CD4-positive, alpha-beta memory T cell (primary cell): ENCODE measurements around the gene VIPR2. TPM values are rescaled to one million over a fixed set of nuclear protein-coding genes. Genes with fewer than 3 reads are reported as not detected.
"Not testable (repeated sequence)": the region's sequence is repeated elsewhere in the genome, so short reads cannot be mapped to it uniquely, and the experiment has no call there.

Source experiments
- CTCF ChIA-PET: fragments of 350-600 bp; sonication (Branson Sonifier 250); formaldehyde crosslinking; loops from one replicate; lab custom pipeline; 2021; ENCODE audit warnings: inconsistent platforms; ENCODE audit not compliant: partially characterized antibody; lab: Charles Lee
- POLR2A ChIA-PET: fragments of 350-600 bp; sonication (Branson Sonifier 250); formaldehyde crosslinking; loops from one replicate; lab custom pipeline; 2021; ENCODE audit not compliant: partially characterized antibody; lab: Charles Lee
- DNase-seq, 5 donors: peaks; one replicate each; pipeline versions ENCODE4 v3.0.0 to v3.0.0-alpha.2; 2020 to 2022; ENCODE audit warnings: mixed read lengths in 1 of 5
- H3K27ac ChIP-seq: one replicate; pipeline ENCODE4 v1.7.0; 2013; ENCODE audit warnings: low read depth, low read length
- H3K27me3 ChIP-seq: 2 replicates; pipeline ENCODE4 v1.7.0; 2013; ENCODE audit warnings: mild to moderate bottlenecking, low read length, moderate library complexity; ENCODE audit not compliant: insufficient read depth
- H3K36me3 ChIP-seq: 2 replicates; pipeline ENCODE4 v1.7.0; 2013; ENCODE audit warnings: mild to moderate bottlenecking, low read length, moderate library complexity; ENCODE audit not compliant: insufficient read depth
- H3K4me1 ChIP-seq: 2 replicates; pipeline ENCODE4 v1.7.0; 2013; ENCODE audit warnings: mild to moderate bottlenecking, low read length, moderate library complexity; ENCODE audit not compliant: insufficient read depth
- H3K4me3 ChIP-seq, 2 donors: one replicate each; pipeline ENCODE4 v1.7.0; 2013; ENCODE audit warnings: low read length in 2 of 2, mild to moderate bottlenecking in 1 of 2
- H3K9me3 ChIP-seq, 2 donors: one replicate each; pipeline ENCODE4 v1.7.0; 2013; ENCODE audit warnings: low read length in 2 of 2, control low read depth in 1 of 2; ENCODE audit not compliant: control insufficient read depth in 1 of 2
- H3K27ac Mint-ChIP-seq, 7 donors: one replicate each; pipeline ENCODE4 v1.8.0; 2020 to 2021; ENCODE audit warnings: mixed read lengths in 7 of 7, mild to moderate bottlenecking in 6 of 7, inconsistent platforms in 3 of 7, moderate library complexity in 3 of 7
- H3K27me3 Mint-ChIP-seq, 2 donors: one replicate each; pipeline ENCODE4 v1.8.0; 2020 to 2021; ENCODE audit warnings: mixed read lengths in 2 of 2
- H3K36me3 Mint-ChIP-seq, 2 donors: one replicate each; pipeline ENCODE4 v1.8.0; 2020 to 2021; ENCODE audit warnings: mixed read lengths in 2 of 2, inconsistent platforms in 1 of 2, mild to moderate bottlenecking in 1 of 2
- H3K4me1 Mint-ChIP-seq, 4 donors: one replicate each; pipeline ENCODE4 v1.8.0; 2020 to 2021; ENCODE audit warnings: mixed read lengths in 4 of 4, mild to moderate bottlenecking in 1 of 4
- H3K4me3 Mint-ChIP-seq, 8 donors: one replicate each; pipeline ENCODE4 v1.8.0; 2020 to 2021; ENCODE audit warnings: mixed read lengths in 8 of 8, mild to moderate bottlenecking in 7 of 8, moderate library complexity in 6 of 8, inconsistent platforms in 3 of 8
- H3K9me3 Mint-ChIP-seq, 8 donors: one replicate each; pipeline ENCODE4 v1.8.0; 2020 to 2021; ENCODE audit warnings: mixed read lengths in 8 of 8, mild to moderate bottlenecking in 5 of 8, inconsistent platforms in 3 of 8, moderate library complexity in 1 of 8
- intact Hi-C: fragments of 100-400 bp; cut with micrococcal nuclease; formaldehyde crosslinking; loops from one replicate; pipeline ENCODE4 v1.15.1; 2023
- polyA plus RNA-seq, 2 donors: library from polyadenylated mRNA; unstranded; fragments of 300-500 nt; fragmentation: Illumina TruSeq; gene quantifications; one replicate each; pipeline ENCODE4 v1.2.3, GENCODE V29; 2021
- total RNA-seq, 2 experiments: library from RNA; stranded (reverse); gene quantifications; one replicate each; pipeline ENCODE4 v1.2.3, GENCODE V29; 2021

The VIPR2 gene
- total and polyA plus RNA-seq, 4 experiments from 2014 or later: 0.15 to 0.17 TPM; not detected in 2

DNA sequence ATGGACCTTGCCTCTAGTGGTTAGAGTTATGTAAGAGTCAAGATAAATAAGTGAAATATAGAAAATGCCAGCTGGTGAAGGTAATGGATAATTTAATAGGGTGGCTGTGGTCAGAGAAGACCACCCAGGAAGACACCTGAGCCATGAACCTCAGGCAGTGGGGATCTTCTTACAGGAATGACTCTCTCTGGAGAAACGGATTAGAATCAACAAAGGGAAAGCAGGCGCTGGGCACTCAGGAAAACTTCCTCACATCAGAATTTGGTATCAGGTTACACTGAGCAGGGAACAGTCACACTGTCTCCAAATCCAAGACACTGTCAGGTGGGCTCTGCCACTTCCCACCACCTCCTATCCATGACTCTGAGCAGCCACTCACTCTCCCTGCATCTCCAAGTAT is 155.7 kb downstream of the VIPR2 start:
- Histone ChIP-seq H3K27ac (no peak overlapping the region), H3K4me1 (no peaks in the 10 kb centered on the region), H3K9me3 (no peaks in the 10 kb centered on the region), H3K4me3 (no peak overlapping the region), H3K36me3 (no peaks in the 10 kb centered on the region), H3K27me3 (peaks cover 5% of the 10 kb centered on the region)
- DNase-seq: no peak
- Mint-ChIP-seq H3K4me3 (no peak overlapping the region), H3K36me3 (peaks cover 0 to 6% of the 10 kb centered on the region in 2 donors), H3K27ac (no peak overlapping the region), H3K4me1 (peaks cover 7 to 17% (median 8%) of the 10 kb centered on the region in 4 donors), H3K27me3 (peaks cover 11 to 33% of the 10 kb centered on the region in 2 donors), H3K9me3 (peaks cover 0 to 12% (median 8%) of the 10 kb centered on the region in 8 donors)
- ChIA-PET POLR2A (no interaction called here), CTCF (no interaction called here)
- intact Hi-C loops: no loop called here

GRCh38 chr7:158988302-158988862 is 156.3 kb downstream of the VIPR2 start:
- Mint-ChIP-seq H3K27ac (no peak overlapping the region), H3K27me3 (peaks cover 9 to 30% of the 10 kb centered on the region in 2 donors), H3K36me3 (peaks cover 0 to 6% of the 10 kb centered on the region in 2 donors), H3K4me3 (no peak overlapping the region), H3K9me3 (peaks cover 0 to 16% (median 9%) of the 10 kb centered on the region in 8 donors), H3K4me1 (peaks cover 7 to 17% (median 8%) of the 10 kb centered on the region in 4 donors)
- Histone ChIP-seq H3K36me3 (no peaks in the 10 kb centered on the region), H3K27me3 (peaks cover 5% of the 10 kb centered on the region), H3K9me3 (peaks cover 0 to 5% of the 10 kb centered on the region in 2 donors), H3K4me3 (no peak overlapping the region), H3K4me1 (no peaks in the 10 kb centered on the region), H3K27ac (no peak overlapping the region)
- intact Hi-C loops: no loop called here
- no peak for DNase-seq
- ChIA-PET CTCF (no interaction called here), POLR2A (no interaction called here)

- no peak overlapping the region for H3K4me3 Mint-ChIP-seq
- no peak overlapping the region for H3K27ac Mint-ChIP-seq
- Histone ChIP-seq H3K4me3 (no peak overlapping the region), H3K36me3 (no peaks in the 10 kb centered on the region), H3K27me3 (peaks cover 5% of the 10 kb centered on the region), H3K27ac (no peak overlapping the region), H3K9me3 (peaks cover 0 to 10% of the 10 kb centered on the region in 2 donors), H3K4me1 (no peaks in the 10 kb centered on the region)
- ChIA-PET CTCF (no interaction called here), POLR2A (no interaction called here)
- intact Hi-C loops: no loop called here
- H3K4me1 Mint-ChIP-seq: peaks cover under 1 to 11% (median 7%) of the 10 kb centered on the region in 4 donors
- DNase-seq: no peak
- peaks cover 0 to 22% (median 14%) of the 10 kb centered on the region in 8 donors for H3K9me3 Mint-ChIP-seq
- H3K27me3 Mint-ChIP-seq: peaks cover 2 to 23% of the 10 kb centered on the region in 2 donors
- H3K36me3 Mint-ChIP-seq: peaks cover 0 to 6% of the 10 kb centered on the region in 2 donors
Observed at GRCh38 chr7:158987691-158988090, 157.0 kb downstream of the VIPR2 start.

DNA sequence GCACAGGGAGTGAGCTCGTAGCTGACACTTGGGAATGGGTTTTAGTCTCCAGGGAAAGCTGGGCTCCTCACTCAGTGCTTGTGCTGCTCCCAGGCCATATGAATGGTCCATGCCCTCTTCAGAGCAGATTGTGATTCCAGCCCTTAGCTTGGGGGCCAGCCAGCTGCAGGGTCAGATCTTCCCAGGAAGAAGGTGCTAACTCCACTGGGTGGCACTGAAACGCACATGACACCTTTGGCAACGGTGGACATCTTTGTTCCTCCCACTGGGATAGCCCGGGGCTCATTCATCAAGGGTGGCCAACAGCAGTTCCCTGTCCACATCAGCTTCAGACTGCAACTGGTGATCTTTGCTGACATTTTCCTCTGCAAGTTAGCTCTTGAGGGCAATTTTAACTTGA is 159.1 kb downstream of the VIPR2 start:
- Histone ChIP-seq H3K27me3 (no peaks in the 10 kb centered on the region), H3K4me3 (no peak overlapping the region), H3K4me1 (no peaks in the 10 kb centered on the region), H3K9me3 (peaks cover 0 to 27% of the 10 kb centered on the region in 2 donors), H3K36me3 (no peaks in the 10 kb centered on the region), H3K27ac (no peak overlapping the region)
- no peak for DNase-seq
- Mint-ChIP-seq H3K4me3 (no peak overlapping the region), H3K9me3 (peaks cover 0 to 34% (median 21%) of the 10 kb centered on the region in 8 donors), H3K27me3 (peaks cover 1 to 8% of the 10 kb centered on the region in 2 donors), H3K27ac (no peak overlapping the region), H3K4me1 (peaks cover 0 to 1% (median under 1%) of the 10 kb centered on the region in 4 donors), H3K36me3 (peaks cover 0 to 6% of the 10 kb centered on the region in 2 donors)
- intact Hi-C loops: no loop called here
- POLR2A ChIA-PET: no interaction called here
- CTCF ChIA-PET: interaction anchor here (1.8 kb wide), 1 partner anchor 9 kb away, joined by 13 read pairs; no protein-coding TSS in a partner anchor

DNA sequence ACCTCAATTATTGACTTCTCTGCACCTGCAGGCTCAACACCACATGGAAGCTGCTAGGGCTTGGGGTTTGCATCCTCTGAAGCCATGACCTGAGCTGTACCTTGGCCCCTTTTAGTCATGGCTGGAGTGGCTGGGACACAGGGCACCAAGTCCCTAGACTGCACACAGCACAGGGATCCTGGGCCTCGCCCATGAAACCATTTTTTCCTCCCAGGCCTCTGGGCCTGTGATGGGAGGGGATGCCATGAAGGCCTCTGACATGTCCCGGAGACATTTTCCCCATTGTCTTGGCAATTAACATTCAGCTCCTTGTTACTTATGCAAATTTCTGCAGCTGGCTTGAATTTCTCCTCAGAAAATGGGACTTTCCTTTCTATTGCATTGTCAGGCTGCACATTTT is 160.7 kb downstream of the VIPR2 start:
- H3K36me3 ChIP-seq, CTCF ChIA-PET, DNase-seq, H3K27me3 Mint-ChIP-seq, H3K36me3 Mint-ChIP-seq, intact Hi-C loops, POLR2A ChIA-PET, H3K4me1 ChIP-seq, H3K27ac ChIP-seq, H3K4me1 Mint-ChIP-seq, H3K4me3 ChIP-seq, H3K4me3 Mint-ChIP-seq, H3K27me3 ChIP-seq, H3K27ac Mint-ChIP-seq: not testable (repeated sequence)
- H3K9me3 ChIP-seq: peaks cover 0 to 27% of the 10 kb centered on the region in 2 donors
- H3K9me3 Mint-ChIP-seq: peaks cover 0 to 37% (median 21%) of the 10 kb centered on the region in 8 donors

- H3K27ac Mint-ChIP-seq, H3K4me3 ChIP-seq, H3K27me3 ChIP-seq, H3K4me3 Mint-ChIP-seq, intact Hi-C loops, H3K27ac ChIP-seq, H3K36me3 Mint-ChIP-seq, H3K4me1 ChIP-seq, H3K27me3 Mint-ChIP-seq, H3K4me1 Mint-ChIP-seq, H3K36me3 ChIP-seq, CTCF ChIA-PET, POLR2A ChIA-PET, DNase-seq: not testable (repeated sequence)
- H3K9me3 ChIP-seq: peaks cover 0 to 27% of the 10 kb centered on the region in 2 donors
- H3K9me3 Mint-ChIP-seq: peaks cover 0 to 37% (median 21%) of the 10 kb centered on the region in 8 donors
Observed at GRCh38 chr7:158982080-158982479, 162.6 kb downstream of the VIPR2 start.

DNA sequence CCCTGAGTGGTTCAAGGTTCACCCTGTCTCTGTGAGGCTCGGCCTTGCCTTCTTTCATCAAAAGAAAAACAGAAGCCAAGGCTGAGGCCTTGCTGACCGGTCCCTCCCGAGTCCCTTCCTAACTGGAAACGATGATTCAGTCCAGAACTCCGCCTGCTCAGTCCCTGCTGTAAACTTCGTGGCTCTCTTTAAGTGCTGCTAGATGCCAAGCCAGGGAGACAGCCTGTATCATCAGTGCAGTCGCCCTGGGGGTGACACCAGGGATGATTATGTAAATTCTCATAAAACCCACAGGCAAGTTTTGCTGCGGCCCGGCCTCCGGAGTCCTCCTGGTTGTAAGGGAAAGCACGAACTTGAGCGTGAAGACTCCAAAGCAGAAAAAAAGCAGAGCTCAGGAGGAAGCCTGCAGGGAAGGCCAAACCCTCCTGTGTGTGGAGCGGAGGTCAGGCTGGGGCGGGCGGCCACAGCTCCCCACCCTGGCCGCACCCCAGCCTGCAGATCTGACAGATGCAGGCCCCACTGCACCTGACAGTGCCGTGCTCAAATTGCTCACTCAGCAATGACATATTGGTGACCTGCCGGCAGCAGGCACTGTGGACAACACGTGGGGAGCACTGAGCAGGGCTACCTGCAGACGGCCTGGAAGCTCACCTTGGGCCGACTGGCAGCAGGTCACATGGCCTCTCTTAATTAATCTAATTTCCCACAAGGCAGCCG is 164.9 kb downstream of the VIPR2 start:
- ChIA-PET POLR2A (no interaction called here), CTCF (interaction anchor here (6.1 kb wide), 1 partner anchor 283 kb away, joined by 154 read pairs; no protein-coding TSS in a partner anchor)
- Histone ChIP-seq H3K27ac (no peak overlapping the region), H3K36me3 (no peaks in the 10 kb centered on the region), H3K4me1 (peaks cover 21% of the 10 kb centered on the region), H3K9me3 (peaks cover 0 to 27% of the 10 kb centered on the region in 2 donors), H3K27me3 (no peaks in the 10 kb centered on the region), H3K4me3 (no peak overlapping the region)
- no peaks in the 10 kb centered on the region for H3K27me3 Mint-ChIP-seq
- DNase-seq: no peak
- peaks cover 1 to 6% of the 10 kb centered on the region in 2 donors for H3K36me3 Mint-ChIP-seq
- peaks cover 0 to 33% (median 19%) of the 10 kb centered on the region in 8 donors for H3K9me3 Mint-ChIP-seq
- no peak overlapping the region for H3K4me3 Mint-ChIP-seq
- peaks cover 9 to 22% (median 18%) of the 10 kb centered on the region in 4 donors for H3K4me1 Mint-ChIP-seq
- intact Hi-C loops: no loop called here
- H3K27ac Mint-ChIP-seq: peak overlapping the region in 1 of 7 donors; percentile 50
